ENCODE measurements around the gene DISC1. TPM values are rescaled to one million over a fixed set of nuclear protein-coding genes. Genes with fewer than 3 reads are reported as not detected.
"Not testable (repeated sequence)": the region's sequence is repeated elsewhere in the genome, so short reads cannot be mapped to it uniquely, and the experiment has no call there.

Gene DISC1
- 24.3 TPM for total RNA-seq

DNA sequence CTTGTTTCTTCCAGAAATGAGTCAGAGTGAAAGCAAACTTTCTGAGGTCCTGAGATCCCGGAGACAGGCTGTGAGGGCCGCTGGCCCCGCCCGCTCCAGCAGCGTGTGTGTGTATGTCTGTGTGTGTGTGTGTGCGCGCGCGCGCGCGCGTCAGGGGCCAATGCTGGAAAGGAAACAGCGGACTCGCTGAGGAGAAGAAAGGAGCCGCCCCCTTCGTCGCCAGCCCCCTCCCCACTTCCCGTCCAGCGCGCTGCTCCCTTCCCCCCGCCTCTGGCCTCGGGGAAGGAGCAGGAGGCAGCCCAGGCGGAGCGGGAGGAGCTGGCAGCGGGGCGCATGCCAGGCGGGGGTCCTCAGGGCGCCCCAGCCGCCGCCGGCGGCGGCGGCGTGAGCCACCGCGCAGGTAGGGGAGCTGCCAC is at the start of gene DISC1:
Gene DISC1, plus strand, starts transcription at position 256 of the 416 bp plus-strand sequence. Its CDS starts 78 bp downstream, at position 334.
- peak; percentile 94 for DNase-seq

DNA sequence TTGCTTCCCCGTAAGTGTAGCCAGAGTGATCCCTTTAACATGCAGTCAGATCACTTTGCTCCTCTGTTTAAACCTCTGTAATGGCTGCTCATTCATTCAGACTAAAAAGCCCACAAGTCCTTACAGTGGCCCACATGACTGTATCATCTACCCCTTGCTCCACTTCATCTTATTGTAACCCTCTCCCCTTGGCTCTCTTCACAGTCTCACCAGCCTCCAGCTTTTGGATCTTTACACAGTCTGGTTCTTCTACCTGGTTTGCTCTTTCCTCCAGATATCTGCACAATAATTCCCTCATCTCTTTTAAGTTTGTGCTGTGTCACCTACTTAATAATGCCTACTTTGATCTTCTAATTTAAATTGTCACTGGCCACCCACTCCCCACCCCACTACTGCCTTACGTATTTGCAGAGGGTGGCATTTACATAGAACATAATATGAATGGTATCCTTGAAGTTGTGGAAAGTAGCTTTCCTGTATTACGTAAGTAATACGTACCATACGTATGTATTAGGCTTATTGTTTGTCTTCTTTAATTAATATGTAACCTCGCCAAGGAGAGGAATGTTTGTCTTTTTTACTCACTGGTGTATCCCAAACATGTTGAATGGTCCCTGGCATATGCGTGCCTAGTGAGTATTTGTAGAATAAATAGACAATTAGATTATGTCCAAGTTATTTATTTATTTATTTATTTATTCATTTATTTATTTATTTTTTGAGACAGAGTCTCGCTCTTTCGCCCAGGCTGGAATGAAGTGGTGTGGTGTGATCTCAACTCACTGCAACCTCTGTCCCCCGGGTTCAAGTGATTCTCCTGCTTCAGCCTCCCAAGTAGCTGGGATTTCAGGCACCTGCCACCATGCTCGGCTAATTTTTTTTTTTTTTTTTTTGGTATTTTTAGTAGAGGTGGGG is 49.5 kb upstream of the DISC1 start:
- no peak for DNase-seq

DNA sequence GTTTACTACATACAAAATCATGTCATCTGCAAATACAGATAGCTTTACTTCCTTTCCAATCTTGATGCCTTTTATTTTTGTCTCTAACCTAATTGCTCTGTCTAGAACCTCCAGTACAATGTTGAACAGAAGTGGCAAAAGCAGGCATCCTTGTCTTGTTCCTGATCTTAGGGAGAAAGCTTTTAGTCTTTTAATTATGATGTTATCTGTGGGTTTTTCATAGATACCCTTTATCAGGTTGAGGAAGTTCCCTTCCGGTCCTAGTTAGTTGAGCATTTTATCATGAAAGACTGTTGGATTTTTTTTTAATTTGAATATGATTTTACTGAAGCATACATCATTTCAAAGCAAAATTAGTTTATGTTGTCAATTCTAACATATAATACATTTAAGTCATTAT is 45.7 kb upstream of the DISC1 start:
- no peak for DNase-seq

DNA sequence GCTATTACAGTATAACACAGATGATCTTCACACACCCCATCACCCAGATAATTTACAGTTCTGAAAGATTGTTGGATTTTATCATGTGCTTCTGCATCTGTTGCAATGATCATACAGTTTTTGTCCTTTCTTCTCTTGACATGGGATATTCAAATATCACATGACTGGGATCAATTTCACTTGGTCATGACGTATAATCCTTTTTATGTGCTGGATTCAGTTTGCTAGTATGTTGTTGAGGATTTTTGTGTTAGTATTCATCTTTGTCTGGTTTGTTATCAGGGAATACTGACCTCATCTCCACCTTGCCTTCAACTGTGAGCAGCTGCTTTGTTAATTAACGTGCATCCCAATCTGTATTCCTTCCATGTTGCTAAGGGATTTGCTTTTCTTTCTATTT is 44.7 kb upstream of the DISC1 start:
- no peak for DNase-seq

DNA sequence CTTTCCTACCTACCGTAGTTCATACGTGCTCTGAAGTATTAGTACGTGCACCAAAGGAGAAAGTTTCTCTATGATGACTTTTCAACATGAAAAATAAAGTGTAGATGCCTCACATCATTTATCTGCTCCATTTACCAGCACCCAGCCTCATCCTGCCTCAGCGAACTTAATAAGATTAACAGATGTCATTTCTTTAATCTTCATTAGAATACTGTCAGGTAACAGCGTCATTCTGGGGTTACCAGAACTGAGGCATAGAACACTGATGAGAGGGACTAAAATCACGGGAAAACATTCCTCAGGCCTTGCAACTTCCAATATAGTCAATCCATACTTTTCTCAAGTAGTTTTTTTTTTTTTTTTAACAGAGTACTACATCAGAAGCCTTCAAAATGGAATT is 43.2 kb upstream of the DISC1 start:
- DNase-seq, result no peak

DNA sequence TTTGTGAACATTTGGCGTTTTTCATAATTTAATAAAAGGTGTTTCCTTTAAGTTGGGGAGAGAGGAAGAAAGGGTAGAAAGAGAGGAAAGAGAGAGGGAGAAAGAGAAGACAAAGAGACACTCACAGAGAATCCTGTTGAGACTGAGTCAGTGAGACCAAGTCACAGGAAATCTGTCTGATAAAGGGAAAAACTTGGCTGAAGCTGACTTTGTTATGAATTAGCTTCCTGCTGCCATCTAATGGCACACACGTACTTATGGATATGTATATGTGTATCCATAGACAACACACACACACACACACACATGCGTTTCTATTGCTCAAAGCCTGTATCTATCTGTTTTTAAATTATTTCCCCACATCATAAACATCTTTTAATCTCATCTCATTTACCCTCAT is 42.5 kb upstream of the DISC1 start:
- DNase-seq, result peak; percentile 40

DNA sequence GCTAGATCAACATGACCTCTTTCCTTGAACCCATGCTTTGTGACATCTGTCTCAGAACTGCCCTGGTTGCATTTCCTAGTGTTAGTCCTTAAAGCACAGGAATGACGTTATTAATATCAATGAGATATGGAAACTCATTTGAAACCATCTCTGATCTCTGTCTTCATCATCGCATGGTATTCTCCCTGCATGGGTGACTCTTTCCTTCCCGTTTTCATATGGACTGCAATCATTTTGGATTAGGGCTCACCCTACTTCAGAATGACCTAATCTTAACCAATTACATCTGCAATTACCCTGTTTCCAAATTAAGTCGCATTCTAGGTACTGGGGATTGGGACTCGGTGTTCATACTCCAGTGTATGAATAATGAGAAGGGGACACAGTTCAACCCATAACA is 41.7 kb upstream of the DISC1 start:
- no peak for DNase-seq

DNA sequence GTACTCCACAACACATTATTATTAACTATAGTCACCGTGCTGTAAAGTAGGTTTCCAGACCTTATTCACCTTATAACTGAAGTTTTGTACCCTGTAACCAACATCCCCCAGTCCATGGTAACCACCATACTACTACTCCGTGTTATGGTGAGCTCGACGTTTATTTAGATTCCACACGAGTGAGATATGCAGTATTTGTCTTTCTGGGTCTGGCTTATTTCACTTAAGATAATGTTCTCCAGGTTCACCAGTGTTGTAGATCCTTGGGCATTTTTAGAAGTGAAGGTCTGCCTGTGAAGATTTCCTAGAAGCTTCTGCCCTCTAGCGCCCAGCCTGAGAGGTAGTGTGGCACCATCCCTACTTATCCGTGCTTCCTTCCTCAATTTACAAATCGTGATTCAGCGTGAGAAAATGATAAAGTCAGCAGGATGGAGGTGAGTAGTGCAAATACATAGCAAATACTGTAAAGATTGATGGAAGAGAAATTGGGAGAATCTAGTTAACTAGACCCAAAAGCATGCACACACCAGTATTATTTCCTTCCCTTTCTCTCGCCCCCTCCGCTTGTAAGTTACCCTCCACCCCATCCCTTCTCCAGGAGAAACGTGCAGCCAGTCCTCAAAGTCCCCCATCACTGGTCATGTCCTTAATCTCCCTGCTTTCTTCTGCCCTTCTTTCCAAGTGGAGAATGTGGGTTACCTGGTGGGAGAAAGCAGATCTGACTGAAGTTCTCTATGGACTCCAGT is 36.0 kb upstream of the DISC1 start:
- peak; percentile 77 for DNase-seq

DNA sequence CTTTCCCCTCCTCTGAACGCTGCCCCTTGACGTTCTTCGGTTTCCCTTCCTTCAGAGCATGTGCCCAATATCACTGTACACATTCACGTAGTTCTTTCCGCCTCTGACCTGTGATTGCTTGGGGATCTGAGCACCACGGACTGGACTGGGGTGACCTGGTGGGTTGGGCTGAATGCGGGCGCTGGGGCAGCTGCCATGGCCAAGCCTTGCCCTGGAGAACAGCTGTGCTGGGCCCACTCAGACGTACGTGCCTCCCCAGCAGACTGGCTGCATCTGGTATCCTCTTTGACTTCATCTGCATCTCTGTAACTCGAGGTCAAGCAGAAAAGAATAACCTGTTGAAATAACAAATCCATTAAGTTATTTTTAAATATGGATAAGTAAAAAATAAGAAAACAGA is 35.1 kb upstream of the DISC1 start:
- DNase-seq, result no peak

DNA sequence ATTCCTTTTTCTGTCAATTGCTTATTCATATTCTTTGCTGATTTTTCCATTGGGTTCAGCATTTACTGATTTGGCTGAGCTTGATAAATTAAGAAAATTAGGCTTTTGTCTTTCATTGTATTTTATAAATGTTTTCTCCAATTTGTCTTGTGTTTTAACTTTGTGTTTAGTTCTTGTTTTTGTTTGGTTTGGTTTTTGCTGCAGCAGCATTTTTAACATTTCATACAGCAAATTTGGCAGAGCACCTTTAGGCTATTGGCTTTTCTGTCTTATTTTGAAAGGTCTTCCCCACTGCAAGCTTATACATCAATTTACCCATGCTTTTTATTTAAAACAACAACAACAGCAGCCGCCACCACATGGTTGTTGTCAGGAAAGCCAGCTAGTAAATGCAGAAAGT is 33.8 kb upstream of the DISC1 start:
- DNase-seq, result no peak

DNA sequence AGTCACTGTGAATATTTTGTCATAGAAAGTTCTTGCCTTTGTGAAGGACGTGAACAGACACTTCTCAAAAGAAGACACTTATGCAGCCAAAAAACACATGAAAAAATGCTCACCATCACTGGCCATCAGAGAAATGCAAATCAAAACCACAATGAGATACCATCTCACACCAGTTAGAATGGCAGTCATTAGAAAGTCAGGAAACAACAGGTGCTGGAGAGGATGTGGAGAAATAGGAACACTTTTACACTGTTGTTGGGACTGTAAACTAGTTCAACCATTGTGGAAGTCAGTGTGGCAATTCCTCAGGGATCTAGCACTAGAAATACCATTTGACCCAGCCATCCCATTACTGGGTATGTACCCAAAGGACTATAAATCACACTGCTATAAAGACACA is 33.3 kb upstream of the DISC1 start:
- DNase-seq, result not testable (repeated sequence)

DNA sequence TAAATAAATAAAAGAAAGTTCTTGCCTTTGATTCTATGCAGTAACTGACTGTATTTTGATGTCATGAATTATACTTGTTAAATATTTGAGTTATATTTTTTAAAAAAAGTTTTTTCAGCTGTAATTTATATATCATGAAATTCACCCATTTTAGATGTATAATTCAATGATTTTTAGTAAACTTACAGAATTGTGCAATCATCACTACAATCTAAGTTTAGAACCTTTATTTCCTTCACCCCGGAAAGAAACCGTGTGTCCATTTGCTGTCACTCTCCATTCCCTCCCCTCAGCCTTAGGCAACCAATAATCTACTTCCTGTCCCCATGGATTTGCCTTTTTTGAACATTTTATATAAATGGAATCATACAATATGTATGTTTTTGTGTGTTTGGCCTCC is 32.5 kb upstream of the DISC1 start:
- DNase-seq, result no peak

DNA sequence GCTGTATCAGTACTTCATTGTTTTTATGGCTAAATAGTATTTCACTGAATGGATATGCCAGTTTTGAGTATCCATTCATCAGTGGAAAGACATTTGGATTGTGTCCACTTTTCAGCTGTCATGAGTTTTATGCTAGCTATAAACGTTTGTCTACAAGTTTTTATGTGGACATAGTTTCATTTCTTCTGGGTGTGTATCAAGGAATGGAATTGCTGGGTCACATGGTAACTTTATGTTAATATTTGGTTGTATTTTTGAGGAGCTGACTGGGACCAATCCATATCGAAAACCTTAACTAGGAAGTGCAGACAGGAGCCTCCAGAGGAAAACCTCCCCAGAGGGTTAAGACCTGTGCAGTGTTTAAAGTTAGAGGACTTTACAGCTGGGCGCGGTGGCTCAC is 31.8 kb upstream of the DISC1 start:
- DNase-seq, result no peak

DNA sequence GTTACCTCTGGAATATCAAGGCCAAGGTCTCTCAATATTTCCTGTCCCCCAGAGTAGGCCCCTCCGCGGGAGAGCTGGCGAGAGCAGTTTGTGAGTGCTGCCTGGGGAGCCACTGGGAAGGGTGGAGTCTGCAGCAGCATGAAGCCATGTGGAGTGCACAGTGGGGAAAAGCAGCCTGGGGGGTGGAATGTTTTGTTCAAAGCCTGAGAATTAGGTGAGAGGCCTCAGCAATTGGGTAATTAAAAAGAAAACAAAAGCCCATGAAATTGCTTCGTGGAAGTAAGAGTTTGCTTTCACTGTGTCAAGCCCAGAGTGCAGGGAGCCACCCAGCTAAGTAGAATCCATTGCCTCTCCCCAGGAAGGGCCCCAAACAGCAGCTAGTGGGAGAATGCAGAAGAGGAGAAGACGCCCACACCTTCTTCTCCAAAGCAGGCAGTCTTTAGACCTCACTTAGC is 30.2 kb upstream of the DISC1 start:
- DNase-seq, result no peak

DNA sequence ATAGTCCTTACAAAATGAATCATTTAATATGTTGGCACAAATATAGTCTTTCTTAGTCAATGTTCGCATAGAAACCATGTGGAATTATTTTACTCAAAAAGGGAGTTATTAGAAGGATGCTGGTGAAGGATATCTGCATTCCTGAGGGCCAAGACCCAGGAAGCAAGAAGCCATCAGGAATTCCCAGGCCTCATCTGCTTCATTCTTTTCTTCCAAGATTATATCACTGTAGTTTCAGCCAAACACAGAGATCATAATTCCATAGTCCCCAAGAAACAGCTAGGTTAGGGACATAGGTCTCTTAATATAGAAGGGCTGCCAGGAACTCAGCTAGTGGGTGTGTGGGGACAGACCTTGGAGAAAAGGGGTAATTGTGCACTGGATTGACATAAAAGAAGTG is 28.6 kb upstream of the DISC1 start:
- DNase-seq, result no peak

DNA sequence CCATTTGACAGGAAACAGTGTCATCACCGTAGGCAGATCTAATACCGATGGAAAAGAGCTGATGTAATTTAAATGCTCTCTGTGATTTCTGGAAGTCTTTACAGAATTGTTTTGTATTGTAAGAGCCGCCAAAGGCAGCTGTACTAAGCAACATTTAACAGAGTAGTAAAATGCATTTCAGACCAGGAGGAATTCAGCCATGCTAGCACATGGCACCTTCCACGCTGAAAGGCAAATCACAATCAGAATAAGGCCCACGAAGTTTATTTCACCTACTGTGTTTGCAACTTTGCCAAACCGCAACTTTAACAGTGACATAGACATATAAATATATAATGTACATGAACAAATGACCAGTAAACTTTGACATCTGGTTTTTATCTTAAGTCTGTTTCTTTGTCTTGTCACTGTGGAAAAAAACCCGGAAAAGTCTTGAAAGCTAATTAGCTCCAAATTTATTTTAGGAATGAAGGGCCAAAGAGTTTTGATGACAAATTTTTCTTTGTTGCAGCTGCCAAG is 26.1 kb upstream of the DISC1 start:
- peak; percentile 78 for DNase-seq

DNA sequence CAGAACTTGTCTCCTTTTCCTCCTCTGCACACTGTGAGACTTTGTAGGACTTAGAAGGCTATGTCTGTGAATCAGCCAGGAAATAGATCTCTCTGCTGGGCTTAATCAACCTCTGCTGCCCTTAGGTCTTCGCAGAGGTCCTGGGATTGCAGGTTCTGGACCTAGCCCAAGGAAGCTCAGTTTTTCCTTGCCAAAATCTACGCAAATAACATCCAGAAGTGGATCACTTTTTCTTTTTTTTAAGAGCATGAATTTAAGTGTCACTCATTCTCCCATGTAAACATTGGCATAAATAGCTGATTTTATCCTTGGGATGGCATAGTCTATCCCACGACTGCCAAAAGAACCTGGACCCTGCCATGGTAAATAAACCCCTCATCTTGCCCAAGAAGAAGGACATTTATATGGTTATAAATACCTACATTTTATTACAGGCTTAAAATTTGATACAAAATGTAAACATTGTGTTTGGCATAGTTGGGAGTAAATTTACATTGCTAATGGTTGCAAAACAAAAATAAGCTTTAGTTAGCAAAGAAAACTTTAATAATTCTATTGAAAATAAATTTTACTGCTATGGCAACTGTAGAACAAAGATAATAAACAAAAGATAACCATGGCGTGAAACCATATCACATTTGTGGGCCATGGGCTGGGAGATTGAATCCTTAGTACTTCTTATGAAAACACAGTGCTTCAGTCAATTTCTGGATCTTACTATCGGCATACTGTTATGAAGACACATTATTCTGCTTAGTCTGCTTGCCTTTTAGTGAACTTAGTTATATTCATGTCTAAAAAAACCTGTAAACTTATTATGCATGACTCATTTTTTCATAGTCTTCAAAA is 24.5 kb upstream of the DISC1 start:
- DNase-seq, result peak; percentile 55

DNA sequence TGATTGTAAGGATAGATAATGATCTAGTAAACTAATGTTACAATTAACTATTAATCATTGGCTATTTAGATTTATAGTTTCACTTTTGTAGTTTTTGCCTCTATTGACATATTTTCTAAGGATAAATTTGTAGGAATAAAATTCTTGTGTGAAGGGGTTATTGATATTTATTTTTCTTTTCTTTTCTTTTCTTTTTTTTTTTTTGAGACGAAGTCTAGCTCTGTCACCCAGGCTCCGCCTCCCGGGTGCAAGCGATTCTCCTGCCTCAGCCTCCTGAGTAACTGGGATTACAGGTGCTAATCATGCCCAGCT is 24.0 kb upstream of the DISC1 start:
- DNase-seq, result no peak

DNA sequence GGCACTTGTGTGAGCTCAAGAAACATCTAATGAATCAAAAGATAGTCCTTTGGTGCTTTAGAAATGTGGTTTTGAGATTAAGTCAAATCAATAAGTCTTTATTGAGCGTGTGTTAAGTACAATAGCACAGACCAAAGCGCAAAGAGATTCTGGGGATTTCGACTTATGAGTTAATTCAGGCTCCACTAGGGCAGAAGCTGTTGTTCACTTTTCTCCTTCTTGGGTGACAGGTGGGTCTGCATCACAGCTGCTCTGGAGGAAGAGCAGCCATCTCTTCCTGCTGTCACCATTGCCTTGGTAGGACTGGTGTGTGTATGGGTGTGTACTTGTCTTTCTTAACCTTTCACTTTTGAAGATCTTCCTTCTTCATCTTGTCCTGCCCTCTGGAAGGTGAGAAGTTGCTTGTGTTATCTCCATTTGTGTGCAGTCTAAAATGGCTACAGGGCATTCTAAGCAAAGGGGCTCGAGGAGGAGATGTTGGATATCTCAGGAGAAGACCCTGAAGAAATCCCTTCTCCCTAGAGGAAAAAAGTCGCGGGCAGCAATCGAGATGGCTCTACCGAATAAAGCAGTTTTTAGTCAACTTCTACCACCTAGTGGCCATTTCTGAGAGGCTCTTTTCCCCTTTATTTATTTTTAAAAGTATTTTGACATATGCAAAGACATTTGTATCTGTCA is 22.9 kb upstream of the DISC1 start:
- DNase-seq, result peak; percentile 78

DNA sequence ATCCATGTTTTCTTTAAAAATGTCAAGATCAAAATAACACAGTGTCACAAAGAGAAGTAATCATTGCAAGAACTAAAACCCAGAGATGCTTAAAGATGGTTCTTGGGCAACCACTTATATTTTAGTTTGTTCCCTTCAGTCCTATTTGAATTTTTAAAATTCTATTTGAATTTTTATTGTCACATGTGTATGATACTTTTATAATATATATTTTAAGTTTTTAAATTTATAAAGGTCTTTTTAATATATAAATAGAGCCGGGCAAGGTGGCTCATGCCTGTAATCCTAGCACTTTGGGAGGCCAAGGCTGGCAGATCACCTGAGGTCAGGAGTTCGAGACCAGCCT is 22.3 kb upstream of the DISC1 start:
- no peak for DNase-seq

DNA sequence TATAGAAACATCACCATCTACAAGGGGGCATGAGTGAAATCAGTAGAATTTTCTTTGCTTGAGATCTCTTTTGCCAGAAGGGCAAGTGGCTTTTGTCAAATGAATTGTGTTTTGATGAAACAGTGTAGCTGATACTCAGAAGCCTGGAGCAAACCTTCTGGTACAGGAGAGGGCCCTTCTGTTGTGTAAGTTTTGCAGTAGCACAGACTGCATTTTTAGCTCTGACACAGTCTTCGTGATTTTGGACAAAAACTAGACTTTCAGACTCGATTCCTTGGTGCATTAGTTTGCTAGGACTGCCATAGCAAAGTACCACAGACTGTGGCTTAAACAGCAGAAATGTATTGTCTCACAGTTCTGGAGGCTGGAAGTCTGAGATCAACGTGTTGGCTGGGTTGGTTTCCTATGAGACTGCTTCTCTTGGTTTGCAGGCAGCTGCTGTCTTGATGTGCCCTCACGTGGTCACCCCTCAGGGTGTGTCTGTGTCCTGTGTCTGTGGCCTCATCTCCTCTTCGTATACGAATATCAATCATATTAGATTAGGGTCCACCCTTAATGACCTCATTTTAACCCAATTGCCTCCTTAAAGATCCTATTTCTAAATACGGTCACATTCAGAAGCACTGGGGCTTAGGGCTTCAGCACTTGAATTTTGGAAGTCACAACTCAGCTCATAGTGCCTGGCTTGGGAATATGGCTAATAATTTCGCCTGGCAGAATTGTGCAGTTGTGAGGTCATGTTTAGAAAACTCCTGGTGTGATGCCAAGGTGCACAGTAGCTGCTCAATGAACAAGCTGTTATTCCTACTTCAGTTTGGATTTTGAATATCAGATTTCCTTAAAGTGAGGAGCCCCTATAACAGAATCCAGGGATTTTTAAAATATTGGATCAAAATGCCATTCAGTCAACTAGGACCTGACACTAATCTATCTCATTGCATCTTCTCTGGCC is 21.2 kb upstream of the DISC1 start:
- no peak for DNase-seq

Measured in tongue (tissue), 2 donors.